ENCODE measurements around the gene ADGRB3. TPM values are rescaled to one million over a fixed set of nuclear protein-coding genes. Genes with fewer than 3 reads are reported as not detected.
"Not testable (repeated sequence)": the region's sequence is repeated elsewhere in the genome, so short reads cannot be mapped to it uniquely, and the experiment has no call there.

The ADGRB3 gene
- polyA plus RNA-seq, 2 of the 4 experiments (the other 2 are of a cell fraction) = not detected

DNA sequence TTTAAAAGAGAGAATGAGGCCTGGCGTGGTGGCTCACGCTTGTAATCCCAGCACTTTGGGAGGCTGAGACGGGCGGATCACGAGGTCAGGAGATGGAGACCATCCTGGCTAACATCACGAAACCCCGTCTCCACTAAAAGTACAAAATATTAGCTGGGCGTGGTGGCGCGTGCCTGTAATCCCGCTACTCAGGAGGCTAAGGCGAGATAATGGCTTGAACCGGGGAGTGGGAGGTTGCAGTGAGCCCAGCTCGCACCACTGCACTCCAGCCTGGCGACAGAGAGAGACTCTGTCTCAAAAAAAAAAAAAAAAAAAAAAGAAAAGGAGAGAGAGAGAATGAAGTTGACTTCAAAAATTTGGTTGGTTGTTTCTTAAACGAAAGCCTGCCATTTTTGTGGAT, 41.0 kb downstream of the ADGRB3 start:
- H3K4me1 ChIP-seq; H3K27ac ChIP-seq; CTCF ChIA-PET; FAIRE-seq; DNase-seq (ENCODE audit: low read depth in 1 of 2, low spot score in 1 of 2); H3K4me2 ChIP-seq; ATAC-seq; H3K9me3 ChIP-seq; H3K4me3 ChIP-seq; POLR2A ChIA-PET: not testable (repeated sequence)
- 58% methylated on average over 15 of the region's 16 CpGs for WGBS (ENCODE audit: missing lambda C conversion rate)

DNA sequence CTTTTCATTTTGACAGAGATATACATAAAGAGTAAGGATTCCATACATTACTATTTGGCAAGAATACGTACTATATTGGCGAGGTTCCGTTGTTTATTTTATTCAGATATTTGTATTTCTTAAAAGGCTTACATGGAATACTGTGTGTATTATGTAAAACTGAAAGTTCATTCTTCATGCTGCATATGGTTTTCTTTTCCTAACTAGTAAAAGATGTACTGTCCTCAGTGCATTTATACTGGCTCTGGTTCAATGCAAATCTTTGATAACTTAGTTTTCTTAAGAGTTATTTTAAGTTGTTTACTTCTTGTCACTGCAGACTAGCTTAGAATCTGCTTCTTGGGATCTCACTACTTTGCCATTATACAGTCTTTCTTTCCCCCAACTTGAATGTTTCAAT, 42.0 kb downstream of the ADGRB3 start:
- CTCF ChIA-PET = no interaction called here
- POLR2A ChIA-PET = no interaction called here
- TF ChIP-seq KDM5A (IDR thresholded peaks at IDR 0.05) (no peak), CBX2 (IDR thresholded peaks at IDR 0.05; ENCODE audit: borderline replicate concordance, low read depth) (no peak), FOXS1 (CRISPR knock-in tag; IDR thresholded peaks at IDR 0.05) (no peak)
- TF ChIP-seq, protein P1, sequence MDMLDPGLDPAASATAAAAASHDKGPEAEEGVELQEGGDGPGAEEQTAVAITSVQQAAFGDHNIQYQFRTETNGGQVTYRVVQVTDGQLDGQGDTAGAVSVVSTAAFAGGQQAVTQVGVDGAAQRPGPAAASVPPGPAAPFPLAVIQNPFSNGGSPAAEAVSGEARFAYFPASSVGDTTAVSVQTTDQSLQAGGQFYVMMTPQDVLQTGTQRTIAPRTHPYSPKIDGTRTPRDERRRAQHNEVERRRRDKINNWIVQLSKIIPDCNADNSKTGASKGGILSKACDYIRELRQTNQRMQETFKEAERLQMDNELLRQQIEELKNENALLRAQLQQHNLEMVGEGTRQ (IDR thresholded peaks at IDR 0.05) = no peak
- 69% methylated on average over 3 of the region's 3 CpGs for WGBS (ENCODE audit: missing lambda C conversion rate)
- Histone ChIP-seq H3K27ac (no peak overlapping the region), H3K4me1 (no peaks in the 10 kb centered on the region), H3K4me3 (no peak overlapping the region), H3K9me3 (no peaks in the 10 kb centered on the region), H3K4me2 (no peak overlapping the region)
- ATAC-seq = no peak
- no peak for DNase-seq (ENCODE audit: low read depth in 1 of 2, low spot score in 1 of 2)
- FAIRE-seq = no peak

DNA sequence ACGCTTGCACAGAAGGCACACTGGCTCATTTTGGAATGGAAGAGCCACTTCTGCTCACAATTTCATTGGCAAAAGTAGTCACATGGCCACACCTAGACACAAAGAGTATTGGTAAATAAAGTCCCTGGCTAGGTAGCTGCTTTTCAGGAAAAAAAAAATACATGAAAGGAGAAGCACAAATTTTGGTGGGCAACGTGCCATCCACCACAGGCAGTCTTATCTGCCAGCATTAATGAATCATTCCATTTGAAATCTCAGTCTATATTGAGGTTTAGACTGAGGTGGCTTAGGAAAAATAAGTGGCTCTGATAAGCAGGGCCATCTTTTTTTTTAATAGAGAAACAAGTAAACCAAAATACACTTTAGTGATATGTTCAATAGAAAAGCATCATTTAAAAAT, 44.3 kb downstream of the ADGRB3 start:
- DNase-seq (ENCODE audit: low read depth in 1 of 2, low spot score in 1 of 2) = no peak
- FAIRE-seq = no peak
- Histone ChIP-seq H3K27ac (no peak overlapping the region), H3K4me3 (no peak overlapping the region), H3K9me3 (no peaks in the 10 kb centered on the region), H3K4me2 (no peak overlapping the region), H3K4me1 (no peaks in the 10 kb centered on the region)
- CTCF ChIA-PET = no interaction called here
- TF ChIP-seq, protein P2, sequence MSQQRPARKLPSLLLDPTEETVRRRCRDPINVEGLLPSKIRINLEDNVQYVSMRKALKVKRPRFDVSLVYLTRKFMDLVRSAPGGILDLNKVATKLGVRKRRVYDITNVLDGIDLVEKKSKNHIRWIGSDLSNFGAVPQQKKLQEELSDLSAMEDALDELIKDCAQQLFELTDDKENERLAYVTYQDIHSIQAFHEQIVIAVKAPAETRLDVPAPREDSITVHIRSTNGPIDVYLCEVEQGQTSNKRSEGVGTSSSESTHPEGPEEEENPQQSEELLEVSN (IDR thresholded peaks at IDR 0.05; ENCODE audit: borderline replicate concordance, low read depth) = no peak
- TF ChIP-seq HOXA7 (CRISPR knock-in tag; IDR thresholded peaks at IDR 0.05) (no peak), NPAS2 (CRISPR knock-in tag; IDR thresholded peaks at IDR 0.05; ENCODE audit: borderline replicate concordance) (no peak), PHF8 (IDR thresholded peaks at IDR 0.05; ENCODE audit: borderline replicate concordance, low read depth) (no peak), FOXS1 (CRISPR knock-in tag; IDR thresholded peaks at IDR 0.05) (no peak), RARB (CRISPR knock-in tag; IDR thresholded peaks at IDR 0.05) (no peak), SMC3 (IDR thresholded peaks at IDR 0.05) (no peak), TFCP2L1 (CRISPR knock-in tag; IDR thresholded peaks at IDR 0.05) (no peak), JUNB (IDR thresholded peaks at IDR 0.05) (no peak), FOSL2 (IDR thresholded peaks at IDR 0.05) (no peak), FOSL2 (CRISPR knock-in tag; IDR thresholded peaks at IDR 0.05) (no peak), POLR2A (IDR thresholded peaks at IDR 0.05; ENCODE audit: low read length) (no peak), RAD21 (conservative IDR thresholded peaks at IDR 0.05 in 1 of 2, IDR thresholded peaks at IDR 0.05 in 1 of 2) (no peak), MAZ (IDR thresholded peaks at IDR 0.05; ENCODE audit: borderline replicate concordance, low read depth, low read length) (no peak), MAFK (IDR thresholded peaks at IDR 0.05; ENCODE audit: partially characterized antibody) (no peak), CHD4 (IDR thresholded peaks at IDR 0.05; ENCODE audit: borderline replicate concordance) (no peak)
- TF ChIP-seq, protein P3, sequence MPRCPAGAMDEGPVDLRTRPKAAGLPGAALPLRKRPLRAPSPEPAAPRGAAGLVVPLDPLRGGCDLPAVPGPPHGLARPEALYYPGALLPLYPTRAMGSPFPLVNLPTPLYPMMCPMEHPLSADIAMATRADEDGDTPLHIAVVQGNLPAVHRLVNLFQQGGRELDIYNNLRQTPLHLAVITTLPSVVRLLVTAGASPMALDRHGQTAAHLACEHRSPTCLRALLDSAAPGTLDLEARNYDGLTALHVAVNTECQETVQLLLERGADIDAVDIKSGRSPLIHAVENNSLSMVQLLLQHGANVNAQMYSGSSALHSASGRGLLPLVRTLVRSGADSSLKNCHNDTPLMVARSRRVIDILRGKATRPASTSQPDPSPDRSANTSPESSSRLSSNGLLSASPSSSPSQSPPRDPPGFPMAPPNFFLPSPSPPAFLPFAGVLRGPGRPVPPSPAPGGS (IDR thresholded peaks at IDR 0.05) = no peak
- TF ChIP-seq, protein P4, sequence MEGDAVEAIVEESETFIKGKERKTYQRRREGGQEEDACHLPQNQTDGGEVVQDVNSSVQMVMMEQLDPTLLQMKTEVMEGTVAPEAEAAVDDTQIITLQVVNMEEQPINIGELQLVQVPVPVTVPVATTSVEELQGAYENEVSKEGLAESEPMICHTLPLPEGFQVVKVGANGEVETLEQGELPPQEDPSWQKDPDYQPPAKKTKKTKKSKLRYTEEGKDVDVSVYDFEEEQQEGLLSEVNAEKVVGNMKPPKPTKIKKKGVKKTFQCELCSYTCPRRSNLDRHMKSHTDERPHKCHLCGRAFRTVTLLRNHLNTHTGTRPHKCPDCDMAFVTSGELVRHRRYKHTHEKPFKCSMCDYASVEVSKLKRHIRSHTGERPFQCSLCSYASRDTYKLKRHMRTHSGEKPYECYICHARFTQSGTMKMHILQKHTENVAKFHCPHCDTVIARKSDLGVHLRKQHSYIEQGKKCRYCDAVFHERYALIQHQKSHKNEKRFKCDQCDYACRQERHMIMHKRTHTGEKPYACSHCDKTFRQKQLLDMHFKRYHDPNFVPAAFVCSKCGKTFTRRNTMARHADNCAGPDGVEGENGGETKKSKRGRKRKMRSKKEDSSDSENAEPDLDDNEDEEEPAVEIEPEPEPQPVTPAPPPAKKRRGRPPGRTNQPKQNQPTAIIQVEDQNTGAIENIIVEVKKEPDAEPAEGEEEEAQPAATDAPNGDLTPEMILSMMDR (IDR thresholded peaks at IDR 0.05) = no peak
- TF ChIP-seq, protein P5, sequence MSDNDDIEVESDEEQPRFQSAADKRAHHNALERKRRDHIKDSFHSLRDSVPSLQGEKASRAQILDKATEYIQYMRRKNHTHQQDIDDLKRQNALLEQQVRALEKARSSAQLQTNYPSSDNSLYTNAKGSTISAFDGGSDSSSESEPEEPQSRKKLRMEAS (IDR thresholded peaks at IDR 0.05) = no peak
- WGBS (ENCODE audit: missing lambda C conversion rate) = 8% methylated on average over 2 of the region's 2 CpGs
- POLR2A ChIA-PET = no interaction called here
- ATAC-seq = no peak

Data from A549 (cell line).